IMR-90 (cell line): ENCODE results near the gene DIAPH2. TPM values are rescaled to one million over a fixed set of nuclear protein-coding genes. Genes with fewer than 3 reads are reported as not detected.

Source experiments
- ATAC-seq: fragments of 200-7000 bp; cut with Tn5 transposase; 2 replicates; pipeline ENCODE4 v1.9.1; 2020; ENCODE audit warnings: low read depth, mild to moderate bottlenecking, moderate library complexity
- BruUV-seq: library from RNA; stranded (reverse); fragments of 400-500 nt; replicated peaks from 2 replicates; lab custom pipeline; 2021; lab: Mats Ljungman, UMichigan
- CTCF ChIA-PET: fragments of 300-600 bp; formaldehyde crosslinking; extraction: SDS; loops from one replicate; lab custom pipeline; 2021; ENCODE audit warnings: antibody characterized with exemption; lab: Yijun Ruan, JAX
- POLR2A ChIA-PET: fragments of 300-600 bp; sonication (Branson Sonifier 250); formaldehyde crosslinking; loops from one replicate; lab custom pipeline; 2022; ENCODE audit warnings: antibody characterized with exemption; ENCODE audit not compliant: unreplicated experiment; lab: Charles Lee
- DNase-seq: peaks from one replicate; pipeline ENCODE4 v3.0.0; 2013
- H2AFZ ChIP-seq: replicated peaks from 2 replicates; pipeline ENCODE3; 2013; ENCODE audit warnings: low read length, mild to moderate bottlenecking; ENCODE audit not compliant: poor library complexity
- H2AK5ac ChIP-seq: 2 replicates; pipeline ENCODE4 v1.6.1; 2013; ENCODE audit warnings: low read depth, low read length, inconsistent platforms
- H2AK9ac ChIP-seq: replicated peaks from 2 replicates; pipeline ENCODE3; 2013; ENCODE audit warnings: mild to moderate bottlenecking, low read depth, low read length, moderate library complexity; ENCODE audit not compliant: poor library complexity
- H2BK120ac ChIP-seq: 2 replicates; pipeline ENCODE4 v1.6.1; 2013; ENCODE audit warnings: low read depth, low read length, inconsistent platforms
- H2BK15ac ChIP-seq: 3 replicates; pipeline ENCODE4 v1.6.1; 2013; ENCODE audit warnings: low read depth, low read length, inconsistent platforms
- H2BK20ac ChIP-seq: 2 replicates; pipeline ENCODE4 v1.6.1; 2013; ENCODE audit warnings: low read depth, mild to moderate bottlenecking, inconsistent platforms, low read length, moderate library complexity
- H2BK5ac ChIP-seq: 2 replicates; pipeline ENCODE4 v1.6.1; 2013; ENCODE audit warnings: mild to moderate bottlenecking, low read depth, low read length, inconsistent platforms; ENCODE audit not compliant: poor library complexity, severe bottlenecking
- H3K14ac ChIP-seq: replicated peaks from 2 replicates; pipeline ENCODE4 v1.6.1; 2013; ENCODE audit warnings: low read depth, low read length, inconsistent platforms
- H3K18ac ChIP-seq: 2 replicates; pipeline ENCODE4 v1.6.1; 2013; ENCODE audit warnings: low read depth, low read length, control low read depth
- H3K23ac ChIP-seq: 2 replicates; pipeline ENCODE4 v1.6.1; 2013; ENCODE audit warnings: low read depth, low read length, inconsistent platforms
- H3K27ac ChIP-seq: 2 replicates; pipeline ENCODE4 v1.5.1; 2013; ENCODE audit warnings: mild to moderate bottlenecking, control low read depth, low read length; ENCODE audit not compliant: insufficient read depth
- H3K27me3 ChIP-seq: 2 replicates; pipeline ENCODE4 v1.6.1; 2013; ENCODE audit warnings: low read length; ENCODE audit not compliant: control insufficient read depth, insufficient read depth
- H3K36me3 ChIP-seq: 2 replicates; pipeline ENCODE4 v1.6.1; 2013; ENCODE audit warnings: low read length, mixed read lengths; ENCODE audit not compliant: control insufficient read depth, insufficient read depth
- H3K4ac ChIP-seq: 2 replicates; pipeline ENCODE4 v1.6.1; 2013; ENCODE audit warnings: low read depth, low read length, inconsistent platforms
- H3K4me1 ChIP-seq: 2 replicates; pipeline ENCODE4 v1.6.1; 2013; ENCODE audit warnings: low read length, mixed read lengths; ENCODE audit not compliant: control insufficient read depth, insufficient read depth
- H3K4me2 ChIP-seq: 2 replicates; pipeline ENCODE4 v1.6.1; 2013; ENCODE audit warnings: low read depth, mild to moderate bottlenecking, control low read depth, low read length, moderate library complexity
- H3K4me3 ChIP-seq: 2 replicates; pipeline ENCODE4 v1.5.1; 2013; ENCODE audit warnings: low read depth, mild to moderate bottlenecking, control low read depth, low read length, moderate library complexity; ENCODE audit not compliant: insufficient read depth
- H3K56ac ChIP-seq: 2 replicates; pipeline ENCODE4 v1.6.1; 2013; ENCODE audit warnings: low read length, inconsistent platforms; ENCODE audit not compliant: insufficient read depth; ENCODE audit errors: extremely low read depth
- H3K79me1 ChIP-seq, 2 experiments: 2 replicates each; pipeline ENCODE4 v1.6.1; 2013; ENCODE audit warnings: low read length in 2 of 2, inconsistent platforms in 1 of 2, low read depth in 1 of 2
- H3K9ac ChIP-seq: 2 replicates; pipeline ENCODE4 v1.6.1; 2013; ENCODE audit warnings: low read depth, low read length, control low read depth
- H3K9me1 ChIP-seq: 2 replicates; pipeline ENCODE4 v1.6.1; 2013; ENCODE audit warnings: low read length, inconsistent platforms; ENCODE audit not compliant: insufficient read depth
- H3K9me3 ChIP-seq: 2 replicates; pipeline ENCODE4 v1.6.1; 2013; ENCODE audit warnings: low read length; ENCODE audit not compliant: control insufficient read depth, insufficient read depth
- H4K20me1 ChIP-seq: 2 replicates; pipeline ENCODE4 v1.6.1; 2013; ENCODE audit warnings: low read length, inconsistent platforms; ENCODE audit not compliant: insufficient read depth
- H4K5ac ChIP-seq: 2 replicates; pipeline ENCODE4 v1.6.1; 2013; ENCODE audit warnings: mild to moderate bottlenecking, low read depth, low read length, control low read depth
- H4K8ac ChIP-seq, 2 experiments: 2 replicates each; pipeline ENCODE4 v1.6.1; 2013; ENCODE audit warnings: low read depth in 2 of 2, low read length in 2 of 2, control low read depth in 1 of 2, inconsistent platforms in 1 of 2
- H4K91ac ChIP-seq: 2 replicates; pipeline ENCODE4 v1.6.1; 2013; ENCODE audit warnings: low read depth, low read length, inconsistent platforms; ENCODE audit not compliant: insufficient read depth
- BHLHE40 ChIP-seq: fragments of 150-350 bp; IDR thresholded peaks from 2 replicates; pipeline ENCODE4 v1.6.1; 2016; ENCODE audit warnings: mild to moderate bottlenecking, low read depth, low read length
- FOS ChIP-seq: fragments of 150-350 bp; IDR thresholded peaks from 2 replicates; pipeline ENCODE4 v1.6.1; 2016; ENCODE audit warnings: low read depth, low read length
- MAFK ChIP-seq: IDR thresholded peaks from 2 replicates; pipeline ENCODE4 v1.6.1; 2012; ENCODE audit warnings: low read depth, low read length, improper control_type of control experiment
- MXI1 ChIP-seq: IDR thresholded peaks from 2 replicates; pipeline ENCODE4 v1.6.1; 2012; ENCODE audit warnings: low read depth, mild to moderate bottlenecking, low read length, moderate library complexity, borderline replicate concordance
- RCOR1 ChIP-seq: IDR thresholded peaks from 2 replicates; pipeline ENCODE4 v1.6.1; 2012; ENCODE audit warnings: mild to moderate bottlenecking, low read length, improper control_type of control experiment; ENCODE audit not compliant: insufficient replicate concordance
- SMC3 ChIP-seq: fragments of 150-350 bp; IDR thresholded peaks from 2 replicates; pipeline ENCODE4 v1.6.1; 2016; ENCODE audit warnings: low read depth, mild to moderate bottlenecking, antibody characterized with exemption, low read length, moderate library complexity
- WGBS, 2 experiments: methylation state at CpG; one replicate each; pipeline versions ENCODE4 v1.1.5 to v1.1.7; 2013; ENCODE audit warnings: missing lambda C conversion rate in 2 of 2; ENCODE audit not compliant: insufficient read length in 1 of 2; ENCODE audit errors: extremely low coverage in 2 of 2; 5-methylcytosine and 5-hydroxymethylcytosine counted together
- dilution Hi-C: fragments of 300-500 bp; cut with HindIII; formaldehyde crosslinking; loops from one replicate; pipeline ENCODE4 v1.14.3; 2018; ENCODE audit warnings: low sequenced_read_pairs; ENCODE audit not compliant: unreplicated experiment
- in situ Hi-C: fragments of 300-500 bp; cut with MboI; formaldehyde crosslinking; loops from 3 replicates; pipeline ENCODE4 v1.14.3; 2019; ENCODE audit warnings: low sequenced_read_pairs, inconsistent platforms, mixed read lengths
- intact Hi-C: fragments of 100-400 bp; cut with micrococcal nuclease; formaldehyde crosslinking; loops from 2 replicates; pipeline ENCODE4 v1.10.0; 2022
- polyA plus RNA-seq, 3 experiments: library from polyadenylated mRNA; depleted of rRNA; stranded (reverse); fragments of >200 nt; gene quantifications; 2 replicates each; pipeline ENCODE4 v1.2.3, GENCODE V29; 2012; ENCODE audit warnings: low replicate concordance in 1 of 3
- total RNA-seq: library from RNA; depleted of rRNA; stranded (reverse); fragments of >200 nt; gene quantifications from 2 replicates; pipeline ENCODE4 v1.2.3, GENCODE V29; 2012

Gene DIAPH2
- total and polyA plus RNA-seq, 2 of the 4 experiments (the other 2 are of a cell fraction), result 3.6 to 19.9 TPM

GRCh38 chrX:97159916-97160800 lies 475.5 kb downstream of the DIAPH2 start:
- H4K20me1 ChIP-seq, result no peaks in the 10 kb centered on the region
- no TSS peak for BruUV-seq
- no peaks in the 10 kb centered on the region for H3K79me1 ChIP-seq
- intact Hi-C loops (no loop called here), dilution Hi-C loops (no loop called here), in situ Hi-C loops (no loop called here)
- H3K27me3 ChIP-seq, result no peaks in the 10 kb centered on the region
- H3K27ac ChIP-seq, result no peak overlapping the region
- H3K4me1 ChIP-seq, result no peaks in the 10 kb centered on the region; the same call in 1 of the 2 replicates
- no peak overlapping the region for H3K4me2 ChIP-seq
- H3K14ac ChIP-seq, result no peak overlapping the region
- H2BK15ac ChIP-seq, result no peak overlapping the region
- H2BK20ac ChIP-seq, result no peak overlapping the region
- no peak overlapping the region for H3K4ac ChIP-seq
- H2AFZ ChIP-seq, result no peak overlapping the region
- ChIA-PET POLR2A (no interaction called here), CTCF (no interaction called here)
- no peak overlapping the region for H3K4me3 ChIP-seq
- no peak overlapping the region for H3K18ac ChIP-seq
- H2AK9ac ChIP-seq, result no peak overlapping the region
- H3K56ac ChIP-seq, result no peak overlapping the region
- TF ChIP-seq BHLHE40 (no peak), FOS (no peak), SMC3 (no peak), MAFK (no peak), RCOR1 (no peak), MXI1 (no peak)
- no peak overlapping the region for H4K91ac ChIP-seq
- DNase-seq (no peak), ATAC-seq (no peak)
- no peak overlapping the region for H4K8ac ChIP-seq
- WGBS, 2 experiments, result 67% methylated on average over 1 of the region's 7 CpGs; no CpG with 5 or more reads in 1 of the 2 experiments
- no peaks in the 10 kb centered on the region for H3K9me1 ChIP-seq
- no peak overlapping the region for H2BK5ac ChIP-seq
- no peak overlapping the region for H3K9ac ChIP-seq
- H2BK120ac ChIP-seq, result no peak overlapping the region
- H3K23ac ChIP-seq, result no peak overlapping the region
- no peak overlapping the region for H2AK5ac ChIP-seq
- no peaks in the 10 kb centered on the region for H3K9me3 ChIP-seq
- no peaks in the 10 kb centered on the region for H3K36me3 ChIP-seq
- H4K5ac ChIP-seq, result no peak overlapping the region
